Body of pancreas (tissue), 4 donors: ENCODE data around the gene CENPM.

Experiments used
- POLR2A ChIP-seq, 3 donors: fragments of 450-650 bp; IDR thresholded peaks; one replicate each; pipeline ENCODE4 v1.6.1; 2016; ENCODE audit warnings: antibody characterized with exemption in 3 of 3, mild to moderate bottlenecking in 2 of 3
- TF ChIP-seq, protein P1 (sequence below), 7 experiments: fragments of 450-650 bp in 4 of 7; fragments of 200-600 bp in 3 of 7; sonication (generic) in 3 of 7; IDR thresholded peaks; one replicate each; pipeline ENCODE4 v1.5.1; 2016 to 2019; ENCODE audit warnings: antibody characterized with exemption in 7 of 7

GRCh38 chr22:41949297-41949965, 2.5 kb upstream of the CENPM start:
- TF ChIP-seq POLR2A (IDR thresholded peaks at IDR 0.05) = no peak
- TF ChIP-seq, protein P1, sequence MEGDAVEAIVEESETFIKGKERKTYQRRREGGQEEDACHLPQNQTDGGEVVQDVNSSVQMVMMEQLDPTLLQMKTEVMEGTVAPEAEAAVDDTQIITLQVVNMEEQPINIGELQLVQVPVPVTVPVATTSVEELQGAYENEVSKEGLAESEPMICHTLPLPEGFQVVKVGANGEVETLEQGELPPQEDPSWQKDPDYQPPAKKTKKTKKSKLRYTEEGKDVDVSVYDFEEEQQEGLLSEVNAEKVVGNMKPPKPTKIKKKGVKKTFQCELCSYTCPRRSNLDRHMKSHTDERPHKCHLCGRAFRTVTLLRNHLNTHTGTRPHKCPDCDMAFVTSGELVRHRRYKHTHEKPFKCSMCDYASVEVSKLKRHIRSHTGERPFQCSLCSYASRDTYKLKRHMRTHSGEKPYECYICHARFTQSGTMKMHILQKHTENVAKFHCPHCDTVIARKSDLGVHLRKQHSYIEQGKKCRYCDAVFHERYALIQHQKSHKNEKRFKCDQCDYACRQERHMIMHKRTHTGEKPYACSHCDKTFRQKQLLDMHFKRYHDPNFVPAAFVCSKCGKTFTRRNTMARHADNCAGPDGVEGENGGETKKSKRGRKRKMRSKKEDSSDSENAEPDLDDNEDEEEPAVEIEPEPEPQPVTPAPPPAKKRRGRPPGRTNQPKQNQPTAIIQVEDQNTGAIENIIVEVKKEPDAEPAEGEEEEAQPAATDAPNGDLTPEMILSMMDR (IDR thresholded peaks at IDR 0.05) = no peak
